HL-60 (cell line): ENCODE measurements around the gene KCNMA1.

Experiments
- CTCF ChIP-seq: IDR thresholded peaks from one replicate; pipeline ENCODE4 v1.5.1; 2011; ENCODE audit warnings: low read length, control low read depth, inconsistent platforms; ENCODE audit not compliant: insufficient read depth
- POLR2AphosphoS5 ChIP-seq: IDR thresholded peaks from 2 replicates; pipeline ENCODE4 v1.6.1; 2012; ENCODE audit warnings: low read depth
- SPI1 ChIP-seq: IDR thresholded peaks from 2 replicates; pipeline ENCODE4 v1.6.1; 2012; ENCODE audit warnings: low read depth, mild to moderate bottlenecking, borderline replicate concordance

DNA sequence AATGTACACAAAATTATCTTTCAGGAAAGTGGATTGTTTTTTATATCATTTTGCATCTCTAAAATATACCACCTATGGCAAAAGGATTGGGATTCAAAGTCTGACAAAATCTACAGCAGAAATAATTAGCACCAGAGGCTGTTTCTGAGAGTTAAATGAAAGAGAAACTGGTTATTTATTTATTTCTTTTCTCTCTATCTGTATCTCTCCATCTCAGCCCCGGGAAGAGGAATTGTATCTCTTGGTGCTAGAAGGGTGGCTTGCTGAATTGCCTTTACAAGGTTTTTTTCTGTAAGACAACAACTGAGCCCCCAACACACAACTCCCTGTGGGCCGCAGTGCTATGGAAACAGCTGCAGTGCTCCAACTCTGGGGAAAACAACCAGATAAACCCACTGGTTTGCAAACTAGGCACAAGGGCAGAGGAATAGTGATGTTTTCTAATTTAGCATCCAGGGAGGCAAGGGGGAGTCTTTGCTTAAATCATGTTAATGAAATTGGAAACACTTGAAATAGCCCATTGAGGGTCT is 249.0 kb downstream of the KCNMA1 start:
- TF ChIP-seq CTCF, result no peak
- TF ChIP-seq POLR2AphosphoS5, result no peak
- no peak for TF ChIP-seq SPI1
